ENCODE results near the gene ATP5ME.

Gene ATP5ME

GRCh38 chr4:680551-680927, 6.5 kb upstream of the ATP5ME start:
- peak; percentile 77 for DNase-seq (ENCODE audit: low spot score)
- TF ChIP-seq CTCF (IDR thresholded peaks at IDR 0.05; ENCODE audit: extremely low read depth, missing control alignments), result no peak

DNA sequence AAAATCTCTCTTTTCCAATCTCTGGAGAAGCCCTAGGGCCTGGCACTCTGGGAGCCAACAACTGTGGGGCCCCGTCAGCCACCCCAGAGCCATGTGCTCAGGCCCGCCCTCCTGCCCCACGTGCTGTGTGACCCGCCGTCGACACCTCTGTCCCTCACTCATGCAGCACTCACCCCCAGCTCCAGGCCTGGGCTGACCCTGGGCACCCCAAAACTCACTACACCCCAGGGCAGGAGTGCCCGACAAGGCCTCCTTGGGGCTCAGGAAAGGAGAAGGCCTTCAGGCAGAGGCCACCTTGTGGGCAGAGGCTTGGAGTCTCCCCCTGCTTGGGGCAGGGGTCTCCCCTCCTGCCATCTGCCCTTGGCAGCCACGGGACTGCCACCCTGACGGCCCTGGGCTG, 6.0 kb upstream of the ATP5ME start:
- DNase-seq (ENCODE audit: low spot score), result no peak
- no peak for TF ChIP-seq CTCF (IDR thresholded peaks at IDR 0.05; ENCODE audit: extremely low read depth, missing control alignments)

DNA sequence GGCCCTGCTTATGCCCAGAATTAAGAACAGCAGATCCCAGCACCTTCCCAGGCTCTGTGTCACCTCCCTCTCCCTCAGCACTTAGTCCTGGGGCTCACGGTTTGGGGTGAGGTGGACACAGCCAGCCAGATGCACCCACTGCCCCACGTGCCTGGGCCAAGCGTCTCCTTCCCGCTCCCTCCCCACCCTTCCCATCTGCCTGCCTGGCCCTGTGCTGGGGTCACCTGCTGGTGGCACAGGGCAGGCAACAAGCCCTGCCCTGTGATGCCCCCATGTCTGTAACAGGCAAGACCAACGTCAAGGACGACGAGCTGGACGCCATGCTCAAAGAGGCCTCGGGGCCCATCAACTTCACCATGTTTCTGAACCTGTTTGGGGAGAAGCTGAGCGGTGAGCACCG, 5.6 kb upstream of the ATP5ME start:
- no peak for DNase-seq (ENCODE audit: low spot score)
- no peak for TF ChIP-seq CTCF (IDR thresholded peaks at IDR 0.05; ENCODE audit: extremely low read depth, missing control alignments)

DNA sequence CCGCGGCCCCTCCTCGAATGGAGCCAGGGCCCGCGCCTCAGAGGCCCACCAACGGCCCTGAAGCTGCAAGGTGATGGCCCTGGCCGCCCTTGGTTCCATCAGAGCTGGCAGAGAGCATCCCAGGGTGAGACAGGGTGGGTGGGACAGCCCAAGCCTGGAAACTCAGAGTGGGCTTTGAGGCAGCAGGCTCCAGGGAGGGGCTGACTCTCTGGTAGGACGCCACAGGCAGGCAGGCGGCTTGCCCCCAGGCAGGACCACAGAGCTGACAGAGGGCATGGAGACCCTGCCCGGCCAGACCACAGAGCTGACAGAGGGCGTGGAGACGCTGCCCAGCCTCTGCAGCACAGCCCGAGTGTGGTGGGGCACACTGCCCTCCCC, 5.0 kb upstream of the ATP5ME start:
- no peak for TF ChIP-seq CTCF (IDR thresholded peaks at IDR 0.05; ENCODE audit: extremely low read depth, missing control alignments)
- DNase-seq (ENCODE audit: low spot score), result no peak

DNA sequence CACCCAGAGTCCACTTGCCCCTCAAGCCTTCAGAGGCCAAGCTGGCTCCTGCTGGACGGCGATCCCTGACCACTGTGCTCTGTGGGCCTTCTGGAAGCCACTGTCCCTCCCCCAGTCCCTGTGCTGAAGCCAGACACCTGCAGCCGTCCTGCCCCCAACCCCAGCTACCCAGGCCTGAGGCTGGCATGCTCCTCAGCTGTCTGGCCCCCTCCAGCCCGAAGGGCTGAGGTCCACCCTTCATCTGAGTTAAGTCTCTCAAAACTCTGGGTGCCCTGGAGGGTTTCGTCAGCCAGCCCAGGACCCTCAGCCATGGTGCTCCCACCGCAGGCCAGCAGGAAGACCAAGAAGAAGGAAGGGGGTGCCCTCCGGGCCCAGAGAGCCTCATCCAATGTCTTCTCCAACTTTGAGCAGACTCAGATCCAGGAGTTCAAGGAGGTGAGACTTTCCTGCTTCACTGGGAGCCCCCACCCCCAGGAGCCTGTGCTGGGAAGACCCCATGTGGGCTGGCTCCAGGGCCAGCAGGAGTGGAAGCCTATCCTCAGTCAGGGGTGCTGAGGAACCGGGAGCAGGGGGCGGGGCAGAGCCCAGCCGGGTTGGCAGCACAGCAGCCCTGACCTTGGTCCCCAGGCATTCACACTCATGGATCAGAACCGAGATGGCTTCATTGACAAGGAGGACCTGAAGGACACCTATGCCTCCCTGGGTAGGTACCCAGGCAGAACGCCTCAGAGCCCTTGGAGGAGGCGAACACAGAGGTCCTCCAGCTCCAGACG, 4.4 kb upstream of the ATP5ME start:
- no peak for TF ChIP-seq CTCF (IDR thresholded peaks at IDR 0.05; ENCODE audit: extremely low read depth, missing control alignments)
- no peak for DNase-seq (ENCODE audit: low spot score)

- TF ChIP-seq CTCF (IDR thresholded peaks at IDR 0.05; ENCODE audit: extremely low read depth, missing control alignments), result no peak
- no peak for DNase-seq (ENCODE audit: low spot score)
These were observed 3.6 kb upstream of the ATP5ME start for GRCh38 chr4:677431-678293.

GRCh38 chr4:676871-677235, 2.8 kb upstream of the ATP5ME start:
- peak; percentile 43 for DNase-seq (ENCODE audit: low spot score)
- no peak for TF ChIP-seq CTCF (IDR thresholded peaks at IDR 0.05; ENCODE audit: extremely low read depth, missing control alignments)

Data from GM20000 (cell line).